NCI-H345 treated with DMSO at 0.1 percent for 48 hours (cell line): ENCODE results near the gene NRXN3.
"Not testable (repeated sequence)": the region's sequence is repeated elsewhere in the genome, so short reads cannot be mapped to it uniquely, and the experiment has no call there.

ENCODE experiments used
- DNase-seq: peaks from one replicate; lab custom pipeline; 2025; ENCODE audit not compliant: unreplicated experiment; lab: John Stamatoyannopoulos, UW

The NRXN3 gene

DNA sequence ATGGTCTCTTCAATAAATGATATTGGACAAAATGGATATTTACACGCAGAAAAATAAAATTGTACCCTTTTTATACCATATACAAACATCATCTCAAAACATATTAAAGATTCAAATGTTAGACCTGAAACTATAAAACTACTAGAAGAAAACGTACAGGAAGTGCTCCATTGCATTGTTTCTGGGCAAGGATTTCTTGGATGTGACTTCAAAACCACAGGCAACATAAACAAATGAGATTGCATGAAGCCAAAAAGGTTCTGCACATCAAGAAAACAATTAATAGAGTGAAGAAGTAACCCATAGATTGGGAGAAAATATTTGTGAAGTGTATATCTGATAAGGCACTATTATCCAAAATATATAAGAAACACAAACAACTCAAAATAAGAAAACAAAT, 812.4 kb downstream of the NRXN3 start:
- DNase-seq, result no peak

DNA sequence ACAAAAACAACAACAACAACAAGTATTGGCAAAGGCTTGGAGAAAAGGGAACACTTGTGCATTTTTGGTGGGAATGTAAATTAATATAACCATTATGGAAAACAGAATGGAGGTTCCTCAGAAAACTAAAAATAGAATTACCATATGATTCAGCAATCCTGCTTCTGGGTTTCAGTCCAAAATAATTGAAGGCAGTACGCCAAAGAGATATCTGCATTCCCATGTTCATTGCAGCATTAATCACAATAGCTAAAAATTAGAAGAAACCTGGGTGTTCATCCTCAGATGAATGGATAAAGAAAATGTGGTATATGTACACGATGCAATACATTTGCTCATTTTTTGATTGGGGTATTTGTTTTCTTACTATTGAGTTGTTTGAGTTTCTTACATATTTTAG, 813.0 kb downstream of the NRXN3 start:
- DNase-seq, result no peak

- no peak for DNase-seq
Measured at GRCh38 chr14:78985668-78986381, 815.7 kb downstream of the NRXN3 start.

DNA sequence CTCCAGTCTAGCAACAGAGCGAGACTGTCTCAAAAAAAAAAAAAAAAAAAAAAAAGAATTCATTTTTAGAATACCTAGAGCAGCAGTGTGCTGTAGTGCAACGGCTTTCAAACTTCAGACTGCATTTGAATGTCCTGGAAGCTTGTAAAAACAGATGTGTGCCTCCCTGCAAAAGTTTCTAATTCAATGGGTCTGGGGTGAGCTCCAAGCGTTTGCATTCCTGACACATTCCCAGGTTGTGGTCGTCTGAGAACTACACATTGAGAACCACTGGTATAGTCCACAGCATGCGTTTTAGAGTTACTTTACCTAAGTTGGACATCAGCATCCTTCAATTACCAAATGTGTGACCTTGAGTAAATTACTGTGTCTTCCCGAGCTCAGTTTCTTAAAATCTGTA, 816.8 kb downstream of the NRXN3 start:
- no peak for DNase-seq

DNA sequence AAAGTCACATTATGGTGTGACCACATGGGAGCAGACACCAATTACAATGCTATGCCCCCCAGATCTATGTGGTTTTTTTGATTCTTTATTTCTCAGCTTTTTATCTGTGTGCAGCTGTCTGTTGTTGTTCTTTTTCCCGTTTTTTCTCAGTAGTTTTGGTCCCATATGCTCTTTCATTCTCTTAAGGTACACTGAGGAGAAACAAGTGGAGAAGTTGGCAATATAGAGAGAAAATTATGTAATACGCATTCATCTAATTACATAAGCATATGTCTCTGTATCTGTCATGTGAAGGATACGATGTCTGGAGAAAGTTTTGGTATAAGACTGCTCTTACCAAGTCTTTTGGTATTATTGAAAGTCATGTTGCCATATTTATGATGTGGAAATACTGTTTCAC, 819.0 kb downstream of the NRXN3 start:
- DNase-seq, result no peak

- no peak for DNase-seq
Measured at GRCh38 chr14:78992867-78993266, 822.7 kb downstream of the NRXN3 start.

DNA sequence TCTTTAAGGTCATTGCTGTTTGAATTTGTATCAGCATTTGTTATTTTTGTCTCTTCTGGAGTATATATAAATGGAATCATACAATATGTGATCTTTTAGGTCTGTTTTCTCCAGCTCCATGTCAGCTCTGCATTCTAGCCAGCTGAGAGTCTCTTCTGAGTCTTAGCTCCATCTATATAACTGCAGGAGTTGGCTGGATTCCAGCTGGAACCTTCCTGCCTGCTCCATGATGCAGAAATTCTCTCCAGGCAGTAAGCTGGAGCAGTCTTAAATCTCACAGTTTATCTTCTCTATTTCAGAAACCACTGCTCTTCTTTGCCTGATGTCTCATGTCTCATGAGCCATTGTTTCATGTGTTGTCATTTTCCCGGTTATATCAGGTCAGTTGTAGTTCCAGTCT, 827.6 kb downstream of the NRXN3 start:
- peak; percentile 32 for DNase-seq

DNA sequence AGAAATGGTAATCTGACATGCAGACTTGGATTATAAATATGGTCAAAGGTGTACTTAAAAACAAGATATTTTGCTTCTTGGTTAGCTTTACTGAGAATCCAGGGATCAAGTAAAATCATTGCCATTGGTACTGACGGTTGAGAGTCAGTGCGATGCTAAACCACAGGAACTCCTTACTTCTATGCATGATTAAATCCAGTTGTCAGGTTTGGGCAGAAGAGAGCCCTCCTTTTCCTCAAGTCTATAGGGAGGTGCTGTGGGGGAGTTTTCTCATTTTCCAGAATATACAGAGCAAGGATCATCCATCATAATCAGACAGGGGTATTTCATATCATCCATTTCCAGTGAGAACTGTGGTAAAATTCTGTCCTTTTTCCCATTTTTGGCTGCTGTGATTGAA, 839.1 kb downstream of the NRXN3 start:
- no peak for DNase-seq

DNA sequence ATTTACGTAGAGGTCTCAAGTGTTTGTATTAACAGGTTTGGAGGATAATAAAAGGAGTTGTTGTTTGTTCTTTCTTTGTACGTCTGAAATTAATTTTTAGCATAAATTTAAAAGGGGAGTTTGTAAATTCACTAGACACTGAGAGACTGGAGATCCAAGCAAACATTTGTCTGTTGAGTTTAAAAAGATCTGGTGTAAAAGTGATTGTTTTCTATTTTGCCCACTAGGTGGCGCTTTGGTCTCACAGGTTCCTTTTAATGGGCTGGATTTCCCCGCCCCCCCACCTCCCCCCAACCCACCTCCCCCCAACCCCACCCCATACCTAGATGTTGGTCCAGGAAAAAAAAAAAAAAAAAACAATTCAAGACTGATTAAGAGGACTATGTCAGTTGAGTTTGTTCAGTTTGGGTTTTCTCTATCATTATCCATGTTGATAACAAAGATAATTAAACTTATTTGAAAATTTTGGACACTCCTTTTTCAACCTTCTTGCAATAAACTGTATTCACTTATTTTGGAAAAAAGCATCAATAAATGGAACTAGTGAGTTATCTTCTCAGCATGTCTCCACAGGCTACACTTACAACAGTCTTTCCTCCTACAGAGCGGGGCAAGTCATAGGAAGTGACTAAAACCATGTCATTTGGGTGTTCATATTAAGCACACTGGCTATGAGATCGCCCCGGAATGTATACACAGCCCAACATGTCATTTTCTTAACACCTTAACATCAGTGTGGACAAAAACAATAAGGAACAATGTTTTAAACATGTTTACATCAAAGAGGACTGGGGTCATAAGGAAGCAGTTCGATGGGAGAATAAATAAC, 841.1 kb downstream of the NRXN3 start:
- DNase-seq, result peak; percentile 33

- no peak for DNase-seq
Measured at GRCh38 chr14:79011920-79012204, 841.7 kb downstream of the NRXN3 start.

GRCh38 chr14:79016828-79017505, 846.8 kb downstream of the NRXN3 start:
- no peak for DNase-seq

DNA sequence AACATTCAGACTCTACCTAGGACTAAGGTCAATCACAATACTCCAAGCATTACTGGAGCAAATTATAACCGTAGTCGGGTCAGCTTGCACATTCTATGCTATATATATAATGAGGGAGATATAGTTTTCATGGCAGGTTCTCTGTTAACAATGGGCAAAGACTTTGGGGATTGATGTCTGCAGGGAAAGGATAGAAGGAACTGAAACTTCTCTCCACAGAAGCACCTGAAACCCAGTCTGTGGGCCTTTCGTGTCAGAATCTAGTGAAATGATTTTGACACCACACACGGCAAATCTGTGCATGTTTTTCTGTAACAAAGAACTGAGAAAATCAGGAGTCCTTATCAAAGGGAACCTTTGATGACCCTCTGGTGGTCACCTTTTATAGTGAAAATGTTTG, 847.4 kb downstream of the NRXN3 start:
- no peak for DNase-seq

GRCh38 chr14:79018836-79019235, 848.7 kb downstream of the NRXN3 start:
- DNase-seq, result no peak

DNA sequence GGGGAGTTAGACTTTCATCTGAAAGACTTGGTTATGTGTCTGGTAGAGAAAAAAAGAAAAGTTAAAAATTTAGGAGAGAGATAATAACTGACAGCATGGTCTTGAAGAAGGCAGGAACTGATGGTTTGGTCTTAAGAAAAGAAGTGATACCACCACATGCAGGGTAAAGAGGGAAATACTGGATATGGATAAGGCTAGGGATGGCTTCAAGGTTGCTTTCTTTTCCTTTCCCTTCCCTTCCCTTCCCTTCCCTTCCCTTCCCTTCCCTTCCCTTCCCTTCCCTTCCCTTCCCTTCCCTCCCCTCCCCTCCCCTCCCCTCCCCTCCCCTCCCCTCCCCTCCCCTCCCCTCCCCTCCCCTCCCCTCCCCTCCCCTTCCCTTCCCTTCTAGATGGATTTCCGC, 849.7 kb downstream of the NRXN3 start:
- not testable (repeated sequence) for DNase-seq

DNA sequence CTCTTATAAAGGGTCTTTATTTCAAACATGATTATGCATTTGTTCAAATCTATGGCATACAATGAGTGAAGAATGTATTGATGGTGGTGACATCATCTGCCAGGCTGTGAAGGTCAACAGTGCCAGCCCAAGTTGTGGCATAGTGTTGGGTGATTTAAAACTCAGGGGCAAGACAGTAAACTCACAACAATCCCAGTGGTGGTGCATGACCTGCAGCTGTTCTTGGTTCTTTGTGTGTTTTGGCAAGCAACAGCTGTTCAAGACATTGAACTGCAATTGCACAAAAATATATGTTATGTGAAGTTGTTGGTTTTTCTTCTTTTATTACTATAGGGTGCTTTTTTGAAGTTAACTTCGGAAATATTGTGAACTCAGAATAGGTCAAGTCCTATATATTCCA, 851.6 kb downstream of the NRXN3 start:
- DNase-seq, result no peak

GRCh38 chr14:79027138-79027537, 857.0 kb downstream of the NRXN3 start:
- DNase-seq, result no peak

DNA sequence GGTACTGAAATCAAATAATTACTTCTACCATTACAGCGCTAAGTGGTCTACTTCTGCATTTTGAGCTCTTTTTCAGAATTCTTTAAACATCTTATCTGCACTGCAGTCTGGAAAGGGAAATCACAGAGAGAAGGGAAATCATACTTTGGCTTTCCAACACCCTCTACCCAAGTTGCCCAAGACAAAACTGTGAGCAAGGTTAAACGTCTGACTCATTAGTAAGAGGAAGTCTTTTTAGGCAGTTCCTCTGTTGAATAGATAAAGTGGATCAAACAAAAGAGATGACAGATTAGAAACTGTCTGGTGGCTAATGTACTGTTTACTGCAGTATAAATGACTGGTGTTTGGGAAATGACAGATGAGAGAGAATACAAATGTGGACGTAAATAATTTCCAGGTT, 858.1 kb downstream of the NRXN3 start:
- DNase-seq, result no peak

DNA sequence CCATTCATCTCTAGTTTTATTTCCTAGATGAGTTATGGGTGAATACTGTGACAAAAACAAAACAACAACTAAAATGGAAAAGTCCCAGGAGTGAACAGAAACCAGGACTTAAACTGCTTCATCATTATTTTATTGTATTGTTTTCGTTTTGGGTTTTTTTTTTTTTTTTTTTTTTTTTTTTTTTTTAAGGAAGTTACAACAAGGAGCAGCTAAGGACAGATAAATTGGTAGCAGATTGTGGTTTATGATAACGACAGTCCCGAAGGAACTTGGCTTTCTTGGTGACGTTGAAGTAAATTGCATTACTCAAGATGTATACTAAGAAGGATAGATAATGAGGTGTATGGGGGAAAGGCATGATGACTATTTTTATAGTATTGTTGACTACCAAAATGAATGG, 866.3 kb downstream of the NRXN3 start:
- DNase-seq, result no peak

DNA sequence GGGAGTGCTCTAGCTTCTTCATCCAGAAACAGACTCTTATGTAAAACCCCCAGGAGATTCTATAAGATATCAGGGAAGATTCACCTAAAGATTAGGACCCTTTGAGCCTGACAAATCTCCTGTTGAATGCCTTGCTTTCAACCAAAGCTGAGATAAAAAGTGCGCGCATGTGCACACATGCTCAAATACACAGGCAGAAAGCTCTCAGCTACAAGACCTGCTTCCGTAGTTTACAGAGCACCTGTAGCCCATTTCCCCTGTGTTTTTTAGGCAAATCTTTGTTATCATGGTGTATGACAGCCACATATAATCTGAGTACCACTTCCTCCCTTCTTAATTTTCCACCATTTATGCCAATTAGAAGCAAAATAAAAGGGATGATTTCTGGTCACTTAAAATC, 866.9 kb downstream of the NRXN3 start:
- no peak for DNase-seq

- no peak for DNase-seq
Measured at GRCh38 chr14:79037593-79037992, 867.4 kb downstream of the NRXN3 start.

DNA sequence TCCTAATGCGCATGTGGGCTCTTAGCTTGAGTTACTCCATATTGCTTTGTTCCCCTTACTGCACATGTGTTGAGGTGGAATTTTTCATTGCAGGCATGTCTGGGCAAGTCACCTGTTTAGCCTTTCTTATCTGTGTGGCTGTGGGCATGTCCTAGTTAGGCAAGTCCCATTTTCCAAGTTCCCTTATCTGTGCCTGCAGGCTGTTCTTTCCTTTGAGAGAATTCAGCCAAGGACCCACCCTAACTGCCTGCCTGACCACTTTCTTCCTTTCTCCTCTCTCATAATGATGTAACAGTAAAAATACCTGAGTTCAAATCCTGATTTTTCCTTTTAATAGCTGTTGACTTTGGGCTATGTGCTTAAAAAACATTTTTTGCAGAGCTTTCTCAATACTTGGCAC, 870.6 kb downstream of the NRXN3 start:
- no peak for DNase-seq

GRCh38 chr14:79043194-79043889, 873.2 kb downstream of the NRXN3 start:
- no peak for DNase-seq
